Vagina (tissue), 2 donors: Measurements from ENCODE around the gene MBNL2.

Source experiments
- CTCF ChIP-seq, 3 experiments: fragments of 450-650 bp in 2 of 3; fragments of 200-600 bp in 1 of 3; sonication (generic) in 1 of 3; IDR thresholded peaks; one replicate each; pipeline ENCODE4 v1.5.1; 2017 to 2019; ENCODE audit warnings: antibody characterized with exemption in 3 of 3, mild to moderate bottlenecking in 2 of 3, moderate library complexity in 2 of 3
- POLR2A ChIP-seq, 2 donors: fragments of 450-650 bp; IDR thresholded peaks; one replicate each; pipeline ENCODE4 v1.6.1; 2017; ENCODE audit warnings: antibody characterized with exemption in 2 of 2, mild to moderate bottlenecking in 2 of 2, moderate library complexity in 2 of 2

DNA sequence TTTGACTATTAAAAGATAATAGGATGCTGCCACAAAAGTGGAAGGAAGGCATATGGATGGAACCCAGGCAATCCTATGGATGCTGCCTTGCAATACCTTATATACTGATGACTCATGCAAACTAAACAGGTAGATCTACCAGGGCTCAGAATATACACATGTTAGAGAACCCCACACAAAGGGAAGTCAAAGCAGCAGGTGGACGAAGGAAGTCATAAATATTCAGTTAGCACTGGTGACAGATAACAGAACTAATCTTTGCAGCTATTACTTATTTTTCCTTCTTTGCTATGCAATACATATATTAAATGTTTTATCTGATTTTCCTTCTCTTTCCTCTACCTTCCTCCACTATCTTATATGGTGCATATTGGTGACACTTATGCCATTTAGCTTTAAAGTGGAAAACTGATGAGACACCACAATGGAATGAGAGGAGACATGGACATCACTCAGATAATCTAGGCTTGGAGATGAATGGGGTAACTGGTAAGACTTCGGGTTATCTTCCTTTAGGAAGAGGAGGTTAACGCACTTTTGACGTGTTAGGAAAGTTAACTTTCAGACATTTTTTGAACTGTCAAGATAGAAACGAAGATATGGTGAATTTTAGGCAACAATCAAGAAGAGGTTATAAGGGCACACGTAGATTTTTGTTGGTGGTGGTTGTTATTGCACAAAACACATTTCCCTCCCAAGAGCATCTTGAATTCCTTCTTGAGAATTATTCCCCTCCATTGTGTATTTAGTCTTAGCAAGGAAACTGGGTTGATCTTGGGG lies 39.8 kb upstream of the MBNL2 start:
- TF ChIP-seq POLR2A (IDR thresholded peaks at IDR 0.05) (no peak), CTCF (IDR thresholded peaks at IDR 0.05) (no peak)
